PC-3 (cell line): Measurements from ENCODE around the gene CORO2B.

ENCODE experiments used
- CTCF ChIP-seq: fragments of 300-600 bp; sonication (generic); conservative IDR thresholded peaks from 2 replicates; pipeline ENCODE4 v1.5.1; 2017; ENCODE audit warnings: antibody characterized with exemption, low read depth, mild to moderate bottlenecking, low read length
- EZH2 ChIP-seq: fragments of 300-600 bp; sonication (generic); IDR thresholded peaks from one replicate; pipeline ENCODE4 v1.6.1; 2017; ENCODE audit warnings: antibody characterized with exemption, mild to moderate bottlenecking, low read length; ENCODE audit not compliant: unreplicated experiment

- no peak for TF ChIP-seq EZH2
- no peak for TF ChIP-seq CTCF
Measured at GRCh38 chr15:68697711-68698690, 119.2 kb downstream of the CORO2B start.
